ENCODE results near the gene SND1. TPM values are rescaled to one million over a fixed set of nuclear protein-coding genes. Genes with fewer than 3 reads are reported as not detected.

SND1 gene
- total and polyA plus RNA-seq, 2 donors (not counting 3 experiments of a cell fraction or from before 2014, with no cell fraction given), result 116 to 249 TPM

DNA sequence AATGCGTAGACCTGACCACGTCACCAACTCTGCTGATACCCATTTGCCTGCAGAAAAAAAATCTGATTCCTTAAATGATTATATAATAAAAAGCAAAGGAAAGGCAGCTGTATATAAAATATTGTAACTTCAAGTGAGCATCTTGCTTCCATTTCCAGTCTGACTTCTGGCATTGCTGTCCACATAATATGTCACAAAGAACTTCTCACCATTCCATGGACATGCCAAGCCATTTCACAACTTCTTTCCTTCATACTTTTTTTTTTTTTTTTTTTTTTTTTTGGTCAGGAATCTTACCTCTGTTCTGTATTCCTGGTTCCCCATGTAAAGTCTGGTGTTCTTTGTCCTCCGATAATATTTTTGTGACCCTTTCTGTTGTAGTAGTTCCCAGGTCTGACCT, 165.5 kb downstream of the SND1 start:
- H4K20me1 ChIP-seq (replicated peaks; ENCODE audit: control insufficient read depth, extremely low read depth, insufficient read depth, low read length), result peaks cover 2% of the 10 kb centered on the region
- intact Hi-C loops (cut with micrococcal nuclease) (no loop called here), dilution Hi-C loops (cut with MboI; ENCODE audit: extremely low pct_ligation_motif_present, low sequenced_read_pairs) (no loop called here)
- FAIRE-seq, result no peak
- no peak overlapping the region for H3K4me3 ChIP-seq (replicated peaks in 1 of 3; ENCODE audit: insufficient read depth in 1 of 3, low read depth in 1 of 3, low read length in 3 of 3)
- H2AFZ ChIP-seq (ENCODE audit: low read depth, low read length), result no peak overlapping the region
- no peaks in the 10 kb centered on the region for H3K36me3 ChIP-seq (ENCODE audit: control insufficient read depth in 2 of 2, extremely low read depth in 1 of 2, insufficient read depth in 2 of 2, low read length in 2 of 2)
- no peaks in the 10 kb centered on the region for H3K27me3 ChIP-seq (ENCODE audit: control insufficient read depth in 2 of 2, insufficient read depth in 2 of 2, low read length in 2 of 2)
- no peak for DNase-seq (ENCODE audit: low read depth, low spot score)
- H3K9me3 ChIP-seq (replicated peaks; ENCODE audit: control insufficient read depth, insufficient read depth, low read length), result no peaks in the 10 kb centered on the region
- H3K4me1 ChIP-seq (ENCODE audit: control insufficient read depth, extremely low read depth, insufficient read depth, low read length), result peaks cover 4% of the 10 kb centered on the region
- no peak overlapping the region for H3K27ac ChIP-seq (ENCODE audit: insufficient read depth, low read depth, low read length)
- no peaks in the 10 kb centered on the region for H3K9me1 ChIP-seq (replicated peaks; ENCODE audit: control insufficient read depth, extremely low read depth, insufficient read depth, low read length)
- no peak overlapping the region for H3K9ac ChIP-seq (replicated peaks; ENCODE audit: extremely low read depth, insufficient read depth, low read length)
- H3K4me2 ChIP-seq (ENCODE audit: insufficient read depth, low read length), result no peak overlapping the region
- BruUV-seq (replicated peaks), result no TSS peak
- TF ChIP-seq POLR2A (IDR thresholded peaks at IDR 0.05; ENCODE audit: low read depth, low read length) (no peak), JUN (IDR thresholded peaks at IDR 0.05; ENCODE audit: borderline replicate concordance, insufficient read depth, insufficient read length, low read depth) (no peak), POLR2AphosphoS5 (IDR thresholded peaks at IDR 0.05; ENCODE audit: insufficient read depth, low read depth, low read length) (no peak), MAX (IDR thresholded peaks at IDR 0.05; ENCODE audit: insufficient read depth, insufficient read length) (no peak), GATA2 (IDR thresholded peaks at IDR 0.05; ENCODE audit: insufficient read depth, insufficient read length, low read depth, low read length) (no peak), EZH2 (IDR thresholded peaks at IDR 0.05; ENCODE audit: borderline replicate concordance, low read depth, low read length, severe bottlenecking) (no peak), FOS (IDR thresholded peaks at IDR 0.05; ENCODE audit: borderline replicate concordance, insufficient read depth, low read length) (no peak), MYC (IDR thresholded peaks at IDR 0.05; ENCODE audit: low read depth, low read length) (no peak)
- TF ChIP-seq, protein P1, sequence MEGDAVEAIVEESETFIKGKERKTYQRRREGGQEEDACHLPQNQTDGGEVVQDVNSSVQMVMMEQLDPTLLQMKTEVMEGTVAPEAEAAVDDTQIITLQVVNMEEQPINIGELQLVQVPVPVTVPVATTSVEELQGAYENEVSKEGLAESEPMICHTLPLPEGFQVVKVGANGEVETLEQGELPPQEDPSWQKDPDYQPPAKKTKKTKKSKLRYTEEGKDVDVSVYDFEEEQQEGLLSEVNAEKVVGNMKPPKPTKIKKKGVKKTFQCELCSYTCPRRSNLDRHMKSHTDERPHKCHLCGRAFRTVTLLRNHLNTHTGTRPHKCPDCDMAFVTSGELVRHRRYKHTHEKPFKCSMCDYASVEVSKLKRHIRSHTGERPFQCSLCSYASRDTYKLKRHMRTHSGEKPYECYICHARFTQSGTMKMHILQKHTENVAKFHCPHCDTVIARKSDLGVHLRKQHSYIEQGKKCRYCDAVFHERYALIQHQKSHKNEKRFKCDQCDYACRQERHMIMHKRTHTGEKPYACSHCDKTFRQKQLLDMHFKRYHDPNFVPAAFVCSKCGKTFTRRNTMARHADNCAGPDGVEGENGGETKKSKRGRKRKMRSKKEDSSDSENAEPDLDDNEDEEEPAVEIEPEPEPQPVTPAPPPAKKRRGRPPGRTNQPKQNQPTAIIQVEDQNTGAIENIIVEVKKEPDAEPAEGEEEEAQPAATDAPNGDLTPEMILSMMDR (IDR thresholded peaks at IDR 0.05; ENCODE audit: extremely low read depth in 1 of 2, insufficient read depth in 1 of 2, low read depth in 1 of 2, low read length in 2 of 2), result no peak
- POLR2A ChIA-PET, result no interaction called here
- CTCF ChIA-PET, result interaction anchor here (0.7 kb wide), 1 partner anchor 18 kb away, joined by 4 read pairs; no protein-coding TSS in a partner anchor
- peaks cover 76% of the 10 kb centered on the region for H3K79me2 ChIP-seq (ENCODE audit: control insufficient read depth, insufficient read depth, low read length)

All from endothelial cell of umbilical vein (primary cell).